T-helper 2 cell treated with Interferon-gamma antibody and Interleukin-4, amounts not matched to agents 100 ng/mL and 5 ng/mL, for 36 hours (primary cell): ENCODE results near the gene PCYOX1L. TPM values are rescaled to one million over a fixed set of nuclear protein-coding genes. Genes with fewer than 3 reads are reported as not detected.

Source experiments
- intact Hi-C: fragments of 100-400 bp; cut with micrococcal nuclease; formaldehyde crosslinking; loops from one replicate; pipeline ENCODE4 v1.15.1; 2023
- total RNA-seq: library from RNA; stranded (reverse); gene quantifications from 2 replicates; pipeline ENCODE4 v1.2.3, GENCODE V29; 2022

The PCYOX1L gene
- total RNA-seq, 1 donor from 2014 or later, result 31.1 TPM

GRCh38 chr5:149417711-149418368 is 60.0 kb downstream of the PCYOX1L start:
- intact Hi-C loops, result no loop called here

DNA sequence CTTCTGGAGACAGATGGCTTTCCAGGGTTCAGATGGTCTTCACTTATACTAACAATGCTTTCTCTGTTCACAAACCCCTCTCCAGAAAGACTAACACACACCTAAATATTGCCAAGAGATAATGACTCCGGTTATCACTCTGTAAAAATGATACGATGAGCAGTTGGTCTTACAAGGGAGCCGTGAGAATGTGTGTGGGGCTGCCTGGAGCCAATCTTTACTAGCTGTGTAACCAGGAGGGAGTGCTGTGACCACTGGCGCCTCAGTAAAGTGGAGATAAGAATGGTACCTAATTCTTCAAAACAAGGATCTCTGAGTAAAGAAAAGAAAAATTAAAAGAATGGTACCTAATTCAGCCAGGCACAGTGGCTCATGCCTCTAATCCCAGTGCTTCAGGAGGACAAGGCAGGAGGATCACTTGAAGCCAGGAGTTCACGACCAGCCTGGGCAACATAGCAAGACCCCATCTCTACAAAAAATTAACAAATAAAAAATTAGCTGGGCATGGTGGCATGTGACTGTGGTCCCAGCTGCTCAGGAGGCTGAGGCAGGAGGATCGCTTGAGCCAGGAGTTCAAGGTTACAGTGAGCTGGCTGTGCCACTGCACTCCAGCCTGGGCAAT is 61.2 kb downstream of the PCYOX1L start:
- intact Hi-C loops, result no loop called here

Other genes starting within 250 kb of the PCYOX1L start
- gene ABLIM3, start 216.6 kb upstream of the PCYOX1L start, total RNA-seq, result not detected in 2 replicates
- gene AFAP1L1, start 86.2 kb upstream of the PCYOX1L start, total RNA-seq, result not detected in 2 replicates
- gene GRPEL2, start 12.5 kb upstream of the PCYOX1L start, total RNA-seq, result 37.8 and 41.3 TPM in 2 replicates
- not detected in 2 replicates for gene IL17B, start 21.2 kb downstream of the PCYOX1L start, total RNA-seq
- 171 and 172 TPM in 2 replicates for gene CSNK1A1, start 193.4 kb downstream of the PCYOX1L start, total RNA-seq
- 0.68 and 0.80 TPM in 2 replicates for gene ARHGEF37, start 223.5 kb downstream of the PCYOX1L start, total RNA-seq